Ectodermal cell (in vitro differentiated cells): ENCODE measurements around the gene CHCHD3.

Experiments used
- H3K27ac ChIP-seq: 2 replicates; pipeline ENCODE4 v1.7.0; 2013; ENCODE audit warnings: mild to moderate bottlenecking, low read depth, low read length; ENCODE audit not compliant: insufficient read depth, poor library complexity, severe bottlenecking
- H3K27me3 ChIP-seq: 2 replicates; pipeline ENCODE4 v1.7.0; 2013; ENCODE audit warnings: mild to moderate bottlenecking, low read length; ENCODE audit not compliant: insufficient read depth, control insufficient read depth, poor library complexity, severe bottlenecking
- H3K36me3 ChIP-seq: one replicate; pipeline ENCODE4 v1.7.0; 2013; ENCODE audit warnings: low read length; ENCODE audit not compliant: control insufficient read depth, insufficient read depth
- H3K4me1 ChIP-seq: one replicate; pipeline ENCODE4 v1.7.0; 2013; ENCODE audit warnings: low read length; ENCODE audit not compliant: control insufficient read depth, insufficient read depth
- H3K4me3 ChIP-seq: 2 replicates; pipeline ENCODE4 v1.7.0; 2013; ENCODE audit warnings: low read depth, low read length, control low read depth; ENCODE audit not compliant: insufficient read depth
- H3K9me3 ChIP-seq: 2 replicates; pipeline ENCODE4 v1.7.0; 2013; ENCODE audit warnings: mild to moderate bottlenecking, low read length, moderate library complexity; ENCODE audit not compliant: control insufficient read depth
- WGBS, 2 experiments: methylation state at CpG; one replicate each; pipeline ENCODE4 v1.1.7; 2013; ENCODE audit warnings: missing lambda C conversion rate in 2 of 2; 5-methylcytosine and 5-hydroxymethylcytosine counted together

Gene CHCHD3

DNA sequence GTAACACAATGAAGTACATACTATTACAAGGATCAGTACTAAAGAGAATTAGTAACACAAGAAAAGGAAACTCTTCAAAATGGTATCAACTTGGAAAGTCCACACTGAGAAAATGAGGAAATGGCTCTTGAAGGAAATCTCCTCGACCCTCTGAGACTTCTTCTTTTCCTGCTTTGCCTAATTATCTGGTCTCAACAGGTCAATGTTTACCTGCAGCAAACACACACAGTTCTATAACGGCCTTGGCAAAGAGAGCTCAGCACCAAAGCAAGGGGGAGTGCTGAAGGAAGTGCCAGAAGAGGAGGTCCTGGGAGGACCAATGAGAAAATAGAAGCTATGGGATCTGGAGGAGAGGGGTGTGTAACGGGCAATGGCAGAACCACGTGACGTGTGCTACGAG is 21.9 kb downstream of the CHCHD3 start:
- no peaks in the 10 kb centered on the region for H3K9me3 ChIP-seq
- no peak overlapping the region for H3K4me3 ChIP-seq
- H3K36me3 ChIP-seq = no peaks in the 10 kb centered on the region
- H3K4me1 ChIP-seq = no peaks in the 10 kb centered on the region
- no peak overlapping the region for H3K27ac ChIP-seq
- WGBS, 2 experiments = 95% methylated on average over 6 of the region's 6 CpGs
- no peaks in the 10 kb centered on the region for H3K27me3 ChIP-seq

DNA sequence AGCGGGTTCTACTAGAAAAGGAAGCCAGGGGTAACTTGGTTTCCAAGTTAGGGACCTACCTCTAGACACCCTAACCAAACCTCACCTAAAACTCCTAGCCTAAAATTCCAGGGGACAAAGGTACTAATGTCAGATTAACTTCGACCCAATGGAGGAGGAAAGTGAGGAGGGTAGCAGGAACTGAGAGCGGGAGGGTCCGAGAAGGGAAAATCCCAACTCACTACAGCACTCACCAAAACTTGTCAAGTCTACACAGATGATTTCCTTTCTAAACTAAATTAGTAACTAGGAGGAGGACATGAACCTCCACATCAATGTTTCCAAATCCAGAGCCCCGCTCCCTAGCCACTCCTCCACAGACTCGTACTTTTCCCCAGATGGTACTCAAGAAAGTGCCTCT is 22.6 kb downstream of the CHCHD3 start:
- Histone ChIP-seq H3K4me1 (no peaks in the 10 kb centered on the region), H3K4me3 (no peak overlapping the region), H3K9me3 (no peaks in the 10 kb centered on the region), H3K27ac (no peak overlapping the region), H3K27me3 (no peaks in the 10 kb centered on the region), H3K36me3 (no peaks in the 10 kb centered on the region)
- WGBS, 2 experiments = 96 to 98% methylated on average over 5 to 6 of the region's 6 CpGs

DNA sequence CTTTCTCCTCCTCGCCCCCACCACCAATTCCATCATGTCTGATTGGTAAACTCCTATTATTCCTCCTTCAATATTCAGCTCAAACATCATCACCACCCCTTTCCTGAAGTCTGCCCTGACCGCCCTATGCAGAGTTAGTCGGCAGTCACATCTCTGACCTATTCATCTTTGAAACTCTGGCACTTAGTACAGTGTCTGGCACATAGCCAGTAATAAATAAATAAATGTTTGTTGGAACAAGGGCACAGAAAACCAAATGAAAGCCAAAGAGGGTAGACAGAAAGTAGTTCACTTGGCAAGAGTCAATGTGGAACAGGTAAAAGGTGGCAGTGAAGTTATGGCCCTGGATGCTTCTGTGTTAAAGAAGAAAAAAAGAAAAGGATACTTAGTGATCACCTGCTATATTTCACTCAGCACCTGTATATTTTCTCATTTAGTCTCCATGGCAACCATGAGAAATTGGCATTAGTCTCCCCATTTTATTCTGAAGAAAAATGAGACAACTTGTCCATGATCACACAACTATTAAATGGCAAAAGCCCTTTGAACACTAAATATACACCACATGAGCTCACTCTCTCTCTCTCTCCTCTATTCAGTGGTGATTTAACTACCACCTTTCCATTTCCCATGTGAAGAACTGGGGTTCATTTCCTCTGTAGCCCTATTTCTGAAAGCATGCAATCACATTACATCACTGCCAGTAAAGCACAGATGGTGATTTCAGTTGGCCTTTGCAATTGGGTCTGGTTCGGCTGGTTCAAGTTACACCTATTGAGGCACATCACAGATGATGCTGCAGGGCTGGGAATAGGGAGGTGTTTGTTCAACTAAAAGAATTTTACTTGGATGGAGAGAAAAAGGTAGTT is 25.3 kb downstream of the CHCHD3 start:
- Histone ChIP-seq H3K27ac (no peak overlapping the region), H3K4me1 (no peaks in the 10 kb centered on the region), H3K36me3 (no peaks in the 10 kb centered on the region), H3K4me3 (no peak overlapping the region), H3K27me3 (no peaks in the 10 kb centered on the region), H3K9me3 (no peaks in the 10 kb centered on the region)
- WGBS, 2 experiments = 94 to 97% methylated on average over 4 of the region's 4 CpGs

DNA sequence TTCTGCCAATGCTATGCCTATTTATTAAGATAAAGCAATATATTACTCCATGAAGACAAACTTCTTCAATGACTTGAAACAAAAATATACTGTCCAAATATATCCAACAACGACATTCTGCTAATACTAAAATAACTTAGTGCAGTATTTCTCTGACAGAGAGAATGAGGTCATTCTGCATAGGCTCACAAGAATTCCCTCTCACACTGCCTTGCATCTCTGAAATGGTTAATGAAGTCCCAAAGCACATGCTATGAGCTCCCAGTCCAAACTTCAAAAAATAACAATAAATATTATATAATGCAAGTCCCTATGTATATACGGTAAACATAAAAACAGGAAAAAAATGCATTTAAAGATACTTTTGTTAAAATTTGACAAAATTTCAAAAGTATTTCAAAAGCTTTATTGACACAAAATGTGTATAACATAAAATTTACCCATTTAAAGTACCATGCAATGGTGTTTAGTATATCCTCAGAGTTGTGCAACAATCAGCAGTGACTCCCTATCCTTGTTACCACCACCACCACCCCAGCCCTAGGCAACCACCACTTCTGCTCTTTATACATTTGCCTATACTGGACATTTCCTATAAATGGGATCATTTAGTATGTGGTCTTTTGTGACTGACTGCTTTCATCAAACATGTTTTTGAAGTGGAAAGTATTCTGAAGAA is 27.6 kb downstream of the CHCHD3 start:
- Histone ChIP-seq H3K27ac (no peak overlapping the region), H3K4me1 (no peaks in the 10 kb centered on the region), H3K27me3 (no peaks in the 10 kb centered on the region), H3K9me3 (no peaks in the 10 kb centered on the region), H3K4me3 (no peak overlapping the region), H3K36me3 (no peaks in the 10 kb centered on the region)
- WGBS, 2 experiments = 91 to 100% methylated on average over 1 of the region's 2 CpGs

DNA sequence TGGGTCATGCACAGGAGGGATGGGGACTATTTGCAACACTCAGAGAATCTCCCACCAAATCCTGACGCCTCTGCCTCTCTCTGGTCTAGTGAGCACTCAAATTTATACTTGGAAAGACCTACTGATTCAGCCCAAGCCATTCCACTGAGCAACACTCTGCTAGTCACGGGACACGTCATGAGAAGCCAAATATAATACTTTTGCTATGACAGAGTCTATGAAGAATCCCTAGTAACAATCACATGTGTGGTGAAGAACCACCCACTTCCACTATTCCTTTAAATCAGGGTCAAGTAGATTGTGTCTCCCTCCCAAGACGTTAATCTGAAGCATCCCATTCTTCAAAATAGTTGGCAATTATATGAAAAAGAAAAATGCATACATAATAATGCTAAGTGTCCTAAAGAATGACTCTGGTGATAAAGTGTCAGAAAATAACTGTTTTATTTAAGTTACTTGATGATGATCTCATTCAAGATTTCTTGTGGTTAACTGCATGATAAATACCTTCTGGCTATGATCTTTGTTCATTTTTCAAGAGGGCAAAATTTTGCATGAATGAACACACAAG is 28.5 kb downstream of the CHCHD3 start:
- no peaks in the 10 kb centered on the region for H3K9me3 ChIP-seq
- H3K4me1 ChIP-seq = no peaks in the 10 kb centered on the region
- no peak overlapping the region for H3K4me3 ChIP-seq
- no peak overlapping the region for H3K27ac ChIP-seq
- WGBS, 2 experiments = 93 to 98% methylated on average over 3 to 4 of the region's 4 CpGs
- H3K36me3 ChIP-seq = no peaks in the 10 kb centered on the region
- no peaks in the 10 kb centered on the region for H3K27me3 ChIP-seq

DNA sequence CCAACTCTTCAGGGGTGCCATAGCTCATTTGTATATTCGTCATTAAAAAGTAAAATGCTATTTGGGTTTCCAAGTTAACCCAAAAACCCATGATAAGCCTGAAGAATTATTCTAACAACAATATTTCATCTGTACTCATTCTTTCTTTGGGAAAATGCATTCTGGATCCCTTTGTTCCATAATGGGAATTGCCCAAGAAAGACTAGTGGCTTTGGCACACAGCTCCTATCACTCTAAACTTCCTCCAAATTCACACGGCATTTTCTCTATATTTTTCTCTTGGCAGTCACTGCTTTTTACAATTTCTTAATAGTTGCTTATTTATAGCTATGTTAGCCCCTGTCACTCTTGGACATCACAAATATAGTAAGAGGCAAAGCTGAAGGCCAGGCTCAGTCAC is 29.1 kb downstream of the CHCHD3 start:
- H3K4me1 ChIP-seq = no peaks in the 10 kb centered on the region
- no peaks in the 10 kb centered on the region for H3K27me3 ChIP-seq
- H3K36me3 ChIP-seq = no peaks in the 10 kb centered on the region
- no peaks in the 10 kb centered on the region for H3K9me3 ChIP-seq
- WGBS, 2 experiments = 91 to 98% methylated on average over 2 of the region's 2 CpGs
- H3K4me3 ChIP-seq = no peak overlapping the region
- H3K27ac ChIP-seq = no peak overlapping the region

DNA sequence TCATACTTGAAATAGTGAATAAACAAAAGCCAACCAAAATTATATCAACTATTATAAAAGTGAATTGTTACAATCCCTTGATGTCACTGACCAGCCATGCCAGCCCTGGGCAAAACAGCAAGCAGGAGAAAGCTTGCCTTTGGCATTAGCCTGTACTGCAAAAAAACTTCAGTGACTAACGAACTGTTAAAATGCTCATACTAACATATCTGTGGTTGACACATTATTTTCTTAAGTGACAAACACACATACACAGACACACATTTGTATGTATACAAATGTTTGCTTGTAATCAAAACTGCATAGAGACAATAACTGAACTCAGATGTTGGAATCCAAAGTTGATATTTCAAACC is 29.5 kb downstream of the CHCHD3 start:
- Histone ChIP-seq H3K9me3 (no peaks in the 10 kb centered on the region), H3K27me3 (no peaks in the 10 kb centered on the region), H3K4me3 (no peak overlapping the region), H3K36me3 (no peaks in the 10 kb centered on the region), H3K27ac (no peak overlapping the region), H3K4me1 (no peaks in the 10 kb centered on the region)
- 83 to 100% methylated on average over 1 of the region's 1 CpG for WGBS, 2 experiments

DNA sequence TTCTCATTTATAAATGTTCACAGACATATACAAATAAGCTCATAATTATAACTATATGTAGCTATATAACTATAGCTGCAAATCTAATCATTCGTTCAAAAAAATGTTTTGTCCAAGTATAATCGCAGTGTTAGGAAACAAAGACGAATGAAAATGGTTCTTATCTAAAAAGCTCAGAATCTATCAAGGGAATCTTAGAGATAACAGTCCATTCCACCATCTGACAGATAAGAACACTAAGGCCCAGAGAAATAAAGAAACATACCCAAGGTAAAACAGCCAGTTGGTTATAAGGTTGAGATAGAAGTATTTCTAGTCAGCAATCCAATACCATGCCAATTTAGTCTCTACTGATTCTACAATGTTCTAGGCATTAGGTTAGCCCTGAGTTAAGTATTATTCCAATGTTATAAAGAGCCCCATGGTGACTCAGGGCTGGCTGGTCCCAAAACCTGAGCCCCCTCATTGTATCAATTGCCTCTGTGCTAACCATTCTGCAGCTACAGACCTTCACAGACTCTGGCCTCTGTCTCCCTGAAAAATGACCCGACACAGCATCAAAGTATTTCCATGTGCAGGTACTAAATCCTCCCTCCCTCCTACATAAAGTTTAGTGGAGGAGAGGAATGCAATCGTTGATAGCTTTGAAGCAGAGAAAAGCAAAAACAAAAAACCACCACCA is 30.0 kb downstream of the CHCHD3 start:
- H3K9me3 ChIP-seq = no peaks in the 10 kb centered on the region

DNA sequence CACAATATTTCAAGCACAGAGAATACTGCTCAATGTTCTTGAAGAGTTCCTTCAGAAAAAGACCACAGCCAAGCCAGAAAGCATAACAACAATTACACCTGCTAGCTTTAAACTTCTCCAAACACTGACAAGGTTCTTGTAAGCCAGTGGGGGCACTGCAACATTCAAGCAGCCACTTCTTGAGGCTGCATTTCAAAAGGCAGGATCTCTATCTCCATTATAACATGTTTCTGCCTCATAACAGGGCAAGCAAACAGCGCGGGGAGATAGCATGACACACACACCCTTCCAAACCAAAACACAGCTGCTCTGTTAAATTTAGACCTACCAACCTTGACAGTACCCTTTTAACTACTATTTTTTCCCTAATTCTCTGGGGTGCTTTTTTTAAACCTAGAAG is 30.8 kb downstream of the CHCHD3 start:
- Histone ChIP-seq H3K4me1 (no peaks in the 10 kb centered on the region), H3K27ac (no peak overlapping the region), H3K27me3 (no peaks in the 10 kb centered on the region), H3K9me3 (no peaks in the 10 kb centered on the region), H3K36me3 (no peaks in the 10 kb centered on the region), H3K4me3 (no peak overlapping the region)
- WGBS, 2 experiments = 45 to 52% methylated on average over 2 of the region's 2 CpGs

More for the DNA sequence above, 30.0 kb downstream of the CHCHD3 start:
- Histone ChIP-seq H3K4me1 (no peaks in the 10 kb centered on the region), H3K27ac (no peak overlapping the region), H3K4me3 (no peak overlapping the region), H3K27me3 (no peaks in the 10 kb centered on the region), H3K36me3 (no peaks in the 10 kb centered on the region)
- 99 to 100% methylated on average over 4 of the region's 5 CpGs for WGBS, 2 experiments
